ENCODE data around the gene TTYH2. TPM values are rescaled to one million over a fixed set of nuclear protein-coding genes. Genes with fewer than 3 reads are reported as not detected.
"Not testable (repeated sequence)": the region's sequence is repeated elsewhere in the genome, so short reads cannot be mapped to it uniquely, and the experiment has no call there.

The TTYH2 gene
- total RNA-seq, 1 experiment from 2014 or later, result 0.12 TPM

GRCh38 chr17:74260525-74260850 lies 47.1 kb downstream of the TTYH2 start:
- Mint-ChIP-seq H3K4me1 (ENCODE audit: insufficient read depth, unreplicated experiment) (no peaks in the 10 kb centered on the region), H3K27me3 (ENCODE audit: insufficient read depth, unreplicated experiment) (peaks cover 2% of the 10 kb centered on the region), H3K36me3 (ENCODE audit: insufficient read depth, unreplicated experiment) (no peaks in the 10 kb centered on the region), H3K4me3 (ENCODE audit: unreplicated experiment) (no peak overlapping the region), H3K27ac (ENCODE audit: low read depth, unreplicated experiment) (no peak overlapping the region), H3K9me3 (ENCODE audit: unreplicated experiment) (no peaks in the 10 kb centered on the region)
- ChIA-PET POLR2A (no interaction called here), CTCF (interaction anchor here (1.1 to 1.8 kb wide), 3 partner anchors 11 to 100 kb away, joined by 4 to 5 read pairs (median 4); partner anchors contain the start of gene RPL38)
- BruUV-seq (replicated peaks), result no TSS peak
- intact Hi-C loops (cut with micrococcal nuclease), result no loop called here
- TF ChIP-seq CTCF (IDR thresholded peaks at IDR 0.05; ENCODE audit: unreplicated experiment), result no peak
- DNase-seq (ENCODE audit: unreplicated experiment), result no peak

GRCh38 chr17:74262601-74263000 lies 49.2 kb downstream of the TTYH2 start:
- Mint-ChIP-seq H3K4me3 (ENCODE audit: unreplicated experiment) (no peak overlapping the region), H3K27me3 (ENCODE audit: insufficient read depth, unreplicated experiment) (peaks cover 21% of the 10 kb centered on the region), H3K27ac (ENCODE audit: low read depth, unreplicated experiment) (no peak overlapping the region), H3K36me3 (ENCODE audit: insufficient read depth, unreplicated experiment) (no peaks in the 10 kb centered on the region), H3K4me1 (ENCODE audit: insufficient read depth, unreplicated experiment) (no peaks in the 10 kb centered on the region), H3K9me3 (ENCODE audit: unreplicated experiment) (no peaks in the 10 kb centered on the region)
- ChIA-PET POLR2A (interaction anchor here (1.0 kb wide), 1 partner anchor 59 kb away, joined by 3 read pairs; no protein-coding TSS in a partner anchor), CTCF (interaction anchor here (0.6 kb wide), 1 partner anchor 854 kb away, joined by 3 read pairs; no protein-coding TSS in a partner anchor)
- intact Hi-C loops (cut with micrococcal nuclease), result no loop called here
- TF ChIP-seq CTCF (IDR thresholded peaks at IDR 0.05; ENCODE audit: unreplicated experiment), result no peak
- DNase-seq (ENCODE audit: unreplicated experiment), result no peak
- BruUV-seq (replicated peaks), result no TSS peak

- H3K27me3 Mint-ChIP-seq (ENCODE audit: insufficient read depth, unreplicated experiment), result peaks cover 64% of the 10 kb centered on the region
- H3K4me1 Mint-ChIP-seq (ENCODE audit: insufficient read depth, unreplicated experiment); H3K4me3 Mint-ChIP-seq (ENCODE audit: unreplicated experiment); H3K9me3 Mint-ChIP-seq (ENCODE audit: unreplicated experiment); H3K36me3 Mint-ChIP-seq (ENCODE audit: insufficient read depth, unreplicated experiment); DNase-seq (ENCODE audit: unreplicated experiment); H3K27ac Mint-ChIP-seq (ENCODE audit: low read depth, unreplicated experiment); intact Hi-C loops (cut with micrococcal nuclease); BruUV-seq (replicated peaks): not testable (repeated sequence)
- ChIA-PET POLR2A (interaction anchor here (0.7 kb wide), 1 partner anchor 54 kb away, joined by 3 read pairs; the partner anchor contains the start of gene TTYH2), CTCF (interaction anchor here (0.7 kb wide), 1 partner anchor 66 kb away, joined by 4 read pairs; no protein-coding TSS in a partner anchor)
Measured at GRCh38 chr17:74267054-74267453, 53.7 kb downstream of the TTYH2 start.

GRCh38 chr17:74267579-74267978 lies 54.2 kb downstream of the TTYH2 start:
- Mint-ChIP-seq H3K4me1 (ENCODE audit: insufficient read depth, unreplicated experiment) (no peaks in the 10 kb centered on the region), H3K36me3 (ENCODE audit: insufficient read depth, unreplicated experiment) (no peaks in the 10 kb centered on the region), H3K9me3 (ENCODE audit: unreplicated experiment) (no peaks in the 10 kb centered on the region), H3K27me3 (ENCODE audit: insufficient read depth, unreplicated experiment) (peaks cover 69% of the 10 kb centered on the region), H3K4me3 (ENCODE audit: unreplicated experiment) (no peak overlapping the region), H3K27ac (ENCODE audit: low read depth, unreplicated experiment) (no peak overlapping the region)
- intact Hi-C loops (cut with micrococcal nuclease), result no loop called here
- BruUV-seq (replicated peaks), result no TSS peak
- ChIA-PET CTCF (interaction anchor here (0.7 kb wide), 2 partner anchors 65 to 204 kb away, joined by 4 read pairs; no protein-coding TSS in a partner anchor), POLR2A (interaction anchor here (0.7 kb wide), 1 partner anchor 54 kb away, joined by 3 read pairs; the partner anchor contains the start of gene TTYH2)
- no peak for DNase-seq (ENCODE audit: unreplicated experiment)
- no peak for TF ChIP-seq CTCF (IDR thresholded peaks at IDR 0.05; ENCODE audit: unreplicated experiment)
